ENCODE results near the gene RSRC2. TPM values are rescaled to one million over a fixed set of nuclear protein-coding genes. Genes with fewer than 3 reads are reported as not detected.

RSRC2 gene
- total RNA-seq, 1 experiment from 2014 or later = 64.9 TPM

DNA sequence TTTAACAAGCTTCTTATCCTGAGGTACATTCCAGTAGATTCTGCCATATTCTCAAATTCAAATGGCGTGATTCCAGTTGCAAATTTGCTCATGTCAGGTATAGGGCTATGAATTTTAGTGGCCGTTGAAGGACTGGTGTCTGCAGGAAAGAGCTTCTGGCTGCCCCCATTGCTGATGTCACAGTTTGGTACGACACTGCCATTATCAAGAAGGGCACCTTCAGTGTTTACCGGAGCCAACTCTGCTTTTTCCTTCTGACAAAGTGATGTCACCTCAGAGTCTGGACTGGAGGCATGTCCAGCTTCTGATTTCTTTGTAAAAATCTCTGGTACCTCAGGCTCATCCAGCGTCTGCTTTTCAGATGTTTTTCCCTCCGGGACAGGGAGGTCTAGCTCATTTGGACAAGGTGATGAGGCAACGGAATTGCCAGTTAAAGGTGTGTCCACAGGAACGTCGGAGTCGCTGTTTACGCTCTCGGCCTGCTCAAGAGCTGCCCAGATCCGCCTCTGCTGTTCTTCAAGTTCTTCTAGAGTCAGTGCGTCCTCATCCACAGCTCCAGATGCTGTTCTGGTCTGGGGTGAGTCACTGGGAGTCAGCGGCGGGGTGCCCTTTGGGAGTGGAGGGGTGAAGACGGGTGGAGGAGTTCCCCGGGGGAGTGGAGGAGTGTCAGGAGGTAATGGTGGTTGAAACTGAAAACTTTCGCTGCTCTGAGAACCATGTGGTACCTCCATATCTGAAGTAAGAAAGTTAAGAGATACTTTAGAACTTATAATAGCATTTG is 53.0 kb downstream of the RSRC2 start:
- Histone ChIP-seq H3K27me3 (ENCODE audit: insufficient read depth, low read length) (no peaks in the 10 kb centered on the region), H3K23ac (ENCODE audit: insufficient read length, low read depth, low read length) (no peak overlapping the region), H3K18ac (ENCODE audit: insufficient read length, low read depth, low read length) (no peak overlapping the region), H3K79me2 (ENCODE audit: insufficient read depth, low read length) (no peaks in the 10 kb centered on the region), H4K5ac (ENCODE audit: insufficient read length, low read depth, low read length) (no peak overlapping the region), H4K20me1 (ENCODE audit: control insufficient read depth, insufficient read depth, insufficient read length) (no peaks in the 10 kb centered on the region), H2BK15ac (ENCODE audit: low read depth, low read length) (no peak overlapping the region), H2BK12ac (ENCODE audit: insufficient read length, low read depth, low read length) (no peak overlapping the region), H3K14ac (ENCODE audit: insufficient read depth, low read length) (no peak overlapping the region), H2BK5ac (ENCODE audit: insufficient read length, low read length) (no peak overlapping the region), H2BK20ac (ENCODE audit: low read depth, low read length, poor library complexity, severe bottlenecking) (no peak overlapping the region), H3K4me2 (ENCODE audit: insufficient read depth, insufficient read length, low read length) (no peak overlapping the region), H3K4me1 (ENCODE audit: insufficient read depth, low read length) (no peaks in the 10 kb centered on the region), H3K79me1 (ENCODE audit: insufficient read depth, low read depth, low read length, poor library complexity, severe bottlenecking) (no peaks in the 10 kb centered on the region), H3K9me3 (ENCODE audit: control insufficient read depth, low read depth, low read length) (no peaks in the 10 kb centered on the region), H2AFZ (ENCODE audit: low read length) (no peak overlapping the region), H3K23me2 (ENCODE audit: insufficient read length, low read depth, low read length, poor library complexity, severe bottlenecking) (no peaks in the 10 kb centered on the region), H3T11ph (ENCODE audit: low read length) (no peak overlapping the region), H3K4ac (ENCODE audit: low read depth, low read length) (no peak overlapping the region), H4K91ac (ENCODE audit: insufficient read length, low read depth, low read length) (no peak overlapping the region), H2BK120ac (ENCODE audit: low read depth, low read length, poor library complexity, severe bottlenecking) (no peak overlapping the region), H2AK5ac (ENCODE audit: insufficient read length, low read length) (no peak overlapping the region), H4K8ac (replicated peaks; ENCODE audit: insufficient read length, low read depth, low read length) (no peak overlapping the region), H3K9ac (ENCODE audit: extremely low read depth, insufficient read length, low read length) (no peak overlapping the region), H3K27ac (ENCODE audit: insufficient read length, low read depth, low read length) (no peak overlapping the region), H3K56ac (ENCODE audit: insufficient read length, low read depth, low read length) (no peak overlapping the region)
- TF ChIP-seq, protein P1, sequence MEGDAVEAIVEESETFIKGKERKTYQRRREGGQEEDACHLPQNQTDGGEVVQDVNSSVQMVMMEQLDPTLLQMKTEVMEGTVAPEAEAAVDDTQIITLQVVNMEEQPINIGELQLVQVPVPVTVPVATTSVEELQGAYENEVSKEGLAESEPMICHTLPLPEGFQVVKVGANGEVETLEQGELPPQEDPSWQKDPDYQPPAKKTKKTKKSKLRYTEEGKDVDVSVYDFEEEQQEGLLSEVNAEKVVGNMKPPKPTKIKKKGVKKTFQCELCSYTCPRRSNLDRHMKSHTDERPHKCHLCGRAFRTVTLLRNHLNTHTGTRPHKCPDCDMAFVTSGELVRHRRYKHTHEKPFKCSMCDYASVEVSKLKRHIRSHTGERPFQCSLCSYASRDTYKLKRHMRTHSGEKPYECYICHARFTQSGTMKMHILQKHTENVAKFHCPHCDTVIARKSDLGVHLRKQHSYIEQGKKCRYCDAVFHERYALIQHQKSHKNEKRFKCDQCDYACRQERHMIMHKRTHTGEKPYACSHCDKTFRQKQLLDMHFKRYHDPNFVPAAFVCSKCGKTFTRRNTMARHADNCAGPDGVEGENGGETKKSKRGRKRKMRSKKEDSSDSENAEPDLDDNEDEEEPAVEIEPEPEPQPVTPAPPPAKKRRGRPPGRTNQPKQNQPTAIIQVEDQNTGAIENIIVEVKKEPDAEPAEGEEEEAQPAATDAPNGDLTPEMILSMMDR (conservative IDR thresholded peaks at IDR 0.05) = no peak
- WGBS (ENCODE audit: extremely low coverage, insufficient read length, low lambda C conversion rate) = no CpG with 5 or more reads among the region's 19 CpGs
- no peak for DNase-seq
- Mint-ChIP-seq H3K36me3 (ENCODE audit: insufficient read depth in 1 of 3, low read depth in 3 of 3) (peaks cover 30 to 62% (median 52%) of the 10 kb centered on the region in 3 experiments; a peak in 6 of 7 replicates), H3K4me1 (no peaks in the 10 kb centered on the region), H3K4me3 (no peak overlapping the region; a peak in 1 of 5 replicates), H3K27me3 (ENCODE audit: low read depth) (no peaks in the 10 kb centered on the region), H3K9me3 (no peaks in the 10 kb centered on the region), H3K27ac (no peak overlapping the region; a peak in 1 of 7 replicates)
